Activated naive CD8-positive, alpha-beta T cell treated with anti-CD3 and anti-CD28 coated beads for 36 hours (primary cell): ENCODE data around the gene TMEM270. TPM values are rescaled to one million over a fixed set of nuclear protein-coding genes. Genes with fewer than 3 reads are reported as not detected.

Source experiments
- DNase-seq: peaks from one replicate; pipeline ENCODE4 v3.0.0; 2021
- H3K27ac Mint-ChIP-seq: one replicate; pipeline ENCODE4 v1.8.0; 2022; ENCODE audit warnings: mild to moderate bottlenecking, moderate library complexity, mixed read lengths
- H3K27me3 Mint-ChIP-seq: one replicate; pipeline ENCODE4 v1.8.0; 2022; ENCODE audit warnings: mild to moderate bottlenecking, mixed read lengths
- H3K36me3 Mint-ChIP-seq: one replicate; pipeline ENCODE4 v1.8.0; 2021; ENCODE audit warnings: mild to moderate bottlenecking, mixed read lengths
- H3K4me1 Mint-ChIP-seq: one replicate; pipeline ENCODE4 v1.8.0; 2021; ENCODE audit warnings: mixed read lengths
- H3K4me3 Mint-ChIP-seq: one replicate; pipeline ENCODE4 v1.8.0; 2022; ENCODE audit warnings: mild to moderate bottlenecking, moderate library complexity, mixed read lengths
- H3K9me3 Mint-ChIP-seq: one replicate; pipeline ENCODE4 v1.8.0; 2022; ENCODE audit warnings: mixed read lengths
- total RNA-seq, 2 experiments: library from RNA; stranded (reverse); gene quantifications; one replicate each; pipeline ENCODE4 v1.2.3, GENCODE V29; 2021

Gene TMEM270
- total RNA-seq, 2 experiments from 2014 or later = not detected

- no peaks in the 10 kb centered on the region for H3K9me3 Mint-ChIP-seq
- DNase-seq = no peak
- H3K4me1 Mint-ChIP-seq = peaks cover 7% of the 10 kb centered on the region
- H3K4me3 Mint-ChIP-seq = no peak overlapping the region
- no peak overlapping the region for H3K27ac Mint-ChIP-seq
- H3K36me3 Mint-ChIP-seq = no peaks in the 10 kb centered on the region
- peaks cover 22% of the 10 kb centered on the region for H3K27me3 Mint-ChIP-seq
These were observed 24.5 kb downstream of the TMEM270 start for GRCh38 chr7:73885433-73885974.

- H3K9me3 Mint-ChIP-seq = no peaks in the 10 kb centered on the region
- DNase-seq = no peak
- H3K4me3 Mint-ChIP-seq = no peak overlapping the region
- no peak overlapping the region for H3K27ac Mint-ChIP-seq
- H3K27me3 Mint-ChIP-seq = peaks cover 22% of the 10 kb centered on the region
- H3K36me3 Mint-ChIP-seq = no peaks in the 10 kb centered on the region
- H3K4me1 Mint-ChIP-seq = peaks cover 8% of the 10 kb centered on the region
These were observed 25.2 kb downstream of the TMEM270 start for GRCh38 chr7:73885975-73886798.

GRCh38 chr7:73887762-73888161 is 26.8 kb downstream of the TMEM270 start:
- Mint-ChIP-seq H3K27ac (no peak overlapping the region), H3K27me3 (peaks cover 22% of the 10 kb centered on the region), H3K36me3 (no peaks in the 10 kb centered on the region), H3K4me1 (peaks cover 8% of the 10 kb centered on the region), H3K4me3 (no peak overlapping the region), H3K9me3 (no peaks in the 10 kb centered on the region)
- no peak for DNase-seq

- H3K27me3 Mint-ChIP-seq = peaks cover 22% of the 10 kb centered on the region
- H3K4me1 Mint-ChIP-seq = peaks cover 8% of the 10 kb centered on the region
- no peak overlapping the region for H3K4me3 Mint-ChIP-seq
- DNase-seq = no peak
- H3K27ac Mint-ChIP-seq = no peak overlapping the region
- H3K9me3 Mint-ChIP-seq = no peaks in the 10 kb centered on the region
- H3K36me3 Mint-ChIP-seq = no peaks in the 10 kb centered on the region
These were observed 28.0 kb downstream of the TMEM270 start for GRCh38 chr7:73888959-73889358.

GRCh38 chr7:73890555-73891147 is 29.7 kb downstream of the TMEM270 start:
- no peaks in the 10 kb centered on the region for H3K9me3 Mint-ChIP-seq
- H3K4me1 Mint-ChIP-seq = peaks cover 7% of the 10 kb centered on the region
- peaks cover 22% of the 10 kb centered on the region for H3K27me3 Mint-ChIP-seq
- no peak overlapping the region for H3K27ac Mint-ChIP-seq
- no peak overlapping the region for H3K4me3 Mint-ChIP-seq
- DNase-seq = no peak
- H3K36me3 Mint-ChIP-seq = no peaks in the 10 kb centered on the region

- Mint-ChIP-seq H3K27me3 (peaks cover 16% of the 10 kb centered on the region), H3K27ac (no peak overlapping the region), H3K4me1 (peaks cover 7% of the 10 kb centered on the region), H3K36me3 (no peaks in the 10 kb centered on the region), H3K4me3 (no peak overlapping the region), H3K9me3 (peaks cover 5% of the 10 kb centered on the region)
- no peak for DNase-seq
These were observed 30.4 kb downstream of the TMEM270 start for GRCh38 chr7:73891178-73891885.

GRCh38 chr7:73892003-73892999 is 31.3 kb downstream of the TMEM270 start:
- no peak overlapping the region for H3K27ac Mint-ChIP-seq

GRCh38 chr7:73893342-73894101 is 32.6 kb downstream of the TMEM270 start:
- Mint-ChIP-seq H3K4me1 (peaks cover 7% of the 10 kb centered on the region), H3K27me3 (no peaks in the 10 kb centered on the region), H3K27ac (no peak overlapping the region), H3K9me3 (peaks cover 9% of the 10 kb centered on the region), H3K4me3 (no peak overlapping the region), H3K36me3 (no peaks in the 10 kb centered on the region)
- no peak for DNase-seq

More at GRCh38 chr7:73892003-73892999, 31.3 kb downstream of the TMEM270 start:
- peaks cover 8% of the 10 kb centered on the region for H3K27me3 Mint-ChIP-seq
- peaks cover 7% of the 10 kb centered on the region for H3K4me1 Mint-ChIP-seq
- no peak for DNase-seq
- peaks cover 9% of the 10 kb centered on the region for H3K9me3 Mint-ChIP-seq
- no peak overlapping the region for H3K4me3 Mint-ChIP-seq
- H3K36me3 Mint-ChIP-seq = no peaks in the 10 kb centered on the region

GRCh38 chr7:73894166-73894565 is 33.2 kb downstream of the TMEM270 start:
- H3K27me3 Mint-ChIP-seq = no peaks in the 10 kb centered on the region
- H3K4me1 Mint-ChIP-seq = peaks cover 7% of the 10 kb centered on the region
- peaks cover 9% of the 10 kb centered on the region for H3K9me3 Mint-ChIP-seq
- H3K36me3 Mint-ChIP-seq = no peaks in the 10 kb centered on the region
- no peak for DNase-seq
- no peak overlapping the region for H3K27ac Mint-ChIP-seq
- H3K4me3 Mint-ChIP-seq = no peak overlapping the region

GRCh38 chr7:73894733-73895551 is 34.0 kb downstream of the TMEM270 start:
- Mint-ChIP-seq H3K27ac (no peak overlapping the region), H3K4me1 (peaks cover 7% of the 10 kb centered on the region), H3K27me3 (no peaks in the 10 kb centered on the region), H3K9me3 (peaks cover 9% of the 10 kb centered on the region), H3K4me3 (no peak overlapping the region), H3K36me3 (no peaks in the 10 kb centered on the region)
- no peak for DNase-seq

GRCh38 chr7:73895626-73896025 is 34.7 kb downstream of the TMEM270 start:
- no peaks in the 10 kb centered on the region for H3K36me3 Mint-ChIP-seq
- no peak for DNase-seq
- H3K9me3 Mint-ChIP-seq = peaks cover 9% of the 10 kb centered on the region
- peaks cover under 1% of the 10 kb centered on the region for H3K4me1 Mint-ChIP-seq
- no peak overlapping the region for H3K27ac Mint-ChIP-seq
- no peak overlapping the region for H3K4me3 Mint-ChIP-seq
- no peaks in the 10 kb centered on the region for H3K27me3 Mint-ChIP-seq

GRCh38 chr7:73896454-73896853 is 35.5 kb downstream of the TMEM270 start:
- no peak for DNase-seq
- Mint-ChIP-seq H3K36me3 (no peaks in the 10 kb centered on the region), H3K4me1 (no peaks in the 10 kb centered on the region), H3K4me3 (no peak overlapping the region), H3K27ac (no peak overlapping the region), H3K9me3 (peaks cover 9% of the 10 kb centered on the region), H3K27me3 (no peaks in the 10 kb centered on the region)

GRCh38 chr7:73899731-73900142 is 38.8 kb downstream of the TMEM270 start:
- no peaks in the 10 kb centered on the region for H3K27me3 Mint-ChIP-seq
- H3K9me3 Mint-ChIP-seq = peaks cover 9% of the 10 kb centered on the region
- H3K4me3 Mint-ChIP-seq = no peak overlapping the region
- no peaks in the 10 kb centered on the region for H3K4me1 Mint-ChIP-seq
- no peak for DNase-seq
- H3K36me3 Mint-ChIP-seq = no peaks in the 10 kb centered on the region
- H3K27ac Mint-ChIP-seq = no peak overlapping the region
